GM23338 (cell line): ENCODE measurements around the gene MYO5C. TPM values are rescaled to one million over a fixed set of nuclear protein-coding genes. Genes with fewer than 3 reads are reported as not detected.

Experiments used
- ATAC-seq: fragments of 200-7000 bp; cut with Tn5 transposase; 3 replicates; pipeline ENCODE4 v1.9.1; 2020
- DNase-seq: peaks from one replicate; pipeline ENCODE4 v3.0.0-alpha.2; 2015; ENCODE audit warnings: low spot score
- H2AFZ ChIP-seq: fragments of 200-600 bp; sonication (generic); 2 replicates; pipeline ENCODE4 v1.8.0; 2016; ENCODE audit warnings: antibody characterized with exemption, mild to moderate bottlenecking, moderate library complexity
- H3F3A ChIP-seq: fragments of 200-600 bp; sonication (generic); replicated peaks from 2 replicates; pipeline ENCODE4 v1.8.0; 2017; ENCODE audit warnings: antibody characterized with exemption, mixed run types, low read depth
- H3K27ac ChIP-seq: fragments of 200-600 bp; sonication (generic); 2 replicates; pipeline ENCODE4 v1.6.1; 2016; ENCODE audit warnings: low read depth
- H3K27me3 ChIP-seq: fragments of 200-600 bp; sonication (generic); 2 replicates; pipeline ENCODE4 v1.8.0; 2016; ENCODE audit warnings: mild to moderate bottlenecking, mixed run types, moderate library complexity; ENCODE audit not compliant: insufficient read depth
- H3K36me3 ChIP-seq: fragments of 200-600 bp; sonication (generic); 2 replicates; pipeline ENCODE4 v1.8.0; 2016; ENCODE audit warnings: mild to moderate bottlenecking; ENCODE audit not compliant: insufficient read depth
- H3K4me1 ChIP-seq: fragments of 200-600 bp; sonication (generic); 2 replicates; pipeline ENCODE4 v1.8.0; 2016; ENCODE audit warnings: mild to moderate bottlenecking, moderate library complexity; ENCODE audit not compliant: insufficient read depth
- H3K4me2 ChIP-seq: fragments of 200-600 bp; sonication (generic); 2 replicates; pipeline ENCODE4 v1.7.1; 2017; ENCODE audit warnings: mixed run types
- H3K4me3 ChIP-seq: fragments of 200-600 bp; sonication (generic); 2 replicates; pipeline ENCODE4 v1.6.1; 2016; ENCODE audit warnings: mixed run types
- H3K79me2 ChIP-seq: fragments of 200-600 bp; sonication (generic); replicated peaks from 2 replicates; pipeline ENCODE4 v1.8.0; 2017; ENCODE audit warnings: mild to moderate bottlenecking; ENCODE audit not compliant: insufficient read depth
- H3K9me2 ChIP-seq: fragments of 200-600 bp; sonication (generic); 2 replicates; pipeline ENCODE4 v1.8.0; 2017; ENCODE audit not compliant: insufficient read depth
- H4K20me1 ChIP-seq: fragments of 200-600 bp; sonication (generic); replicated peaks from 2 replicates; pipeline ENCODE4 v1.8.0; 2017; ENCODE audit warnings: mild to moderate bottlenecking; ENCODE audit not compliant: insufficient read depth
- H3K27ac Mint-ChIP-seq: 2 replicates; pipeline ENCODE4 v1.8.0; 2020; ENCODE audit warnings: inconsistent platforms, mild to moderate bottlenecking, moderate library complexity, mixed read lengths
- H3K27me3 Mint-ChIP-seq: 3 replicates; pipeline ENCODE4 v1.8.0; 2022; ENCODE audit warnings: low read depth, mild to moderate bottlenecking, moderate library complexity, mixed read lengths, inconsistent platforms; ENCODE audit not compliant: insufficient read depth, poor library complexity
- H3K36me3 Mint-ChIP-seq: 3 replicates; pipeline ENCODE4 v1.8.0; 2021; ENCODE audit warnings: low read depth, mild to moderate bottlenecking, inconsistent platforms, moderate library complexity, mixed read lengths
- H3K4me1 Mint-ChIP-seq: 3 replicates; pipeline ENCODE4 v1.8.0; 2020; ENCODE audit warnings: mild to moderate bottlenecking, inconsistent platforms, mixed read lengths
- H3K4me3 Mint-ChIP-seq: 3 replicates; pipeline ENCODE4 v1.8.0; 2021; ENCODE audit warnings: moderate library complexity, mild to moderate bottlenecking, inconsistent platforms, mixed read lengths
- H3K9me3 Mint-ChIP-seq: 3 replicates; pipeline ENCODE4 v1.8.0; 2020; ENCODE audit warnings: moderate library complexity, mild to moderate bottlenecking, inconsistent platforms, mixed read lengths
- CREB1 ChIP-seq: fragments of 250-450 bp; sonication (Bioruptor Pico); IDR thresholded peaks from 2 replicates; pipeline ENCODE4 v1.5.0; 2020; ENCODE audit warnings: low read depth, mild to moderate bottlenecking, moderate library complexity
- EZH2 ChIP-seq: fragments of 200-600 bp; sonication (generic); IDR thresholded peaks from one replicate; pipeline ENCODE4 v1.8.0; 2017; ENCODE audit warnings: antibody characterized with exemption, mild to moderate bottlenecking, low read depth; ENCODE audit not compliant: unreplicated experiment
- EZH2phosphoT487 ChIP-seq: fragments of 200-600 bp; sonication (generic); IDR thresholded peaks from one replicate; pipeline ENCODE4 v1.8.1; 2018; ENCODE audit warnings: antibody characterized with exemption; ENCODE audit not compliant: unreplicated experiment
- NANOG ChIP-seq: IDR thresholded peaks from 2 replicates; pipeline ENCODE4 v1.6.1; 2016; ENCODE audit warnings: antibody characterized with exemption, borderline replicate concordance
- STAT1 ChIP-seq: IDR thresholded peaks from one replicate; pipeline ENCODE4 v1.6.1; 2016; ENCODE audit warnings: antibody characterized with exemption; ENCODE audit not compliant: unreplicated experiment
- ZNF114 ChIP-seq: fragments of 250-450 bp; sonication (Bioruptor Pico); IDR thresholded peaks from 2 replicates; pipeline ENCODE4 v1.5.0; 2020; ENCODE audit warnings: mild to moderate bottlenecking, moderate library complexity
- ZNF331 ChIP-seq: fragments of 250-450 bp; sonication (Bioruptor Pico); IDR thresholded peaks from 2 replicates; pipeline ENCODE4 v1.5.0; 2020; ENCODE audit warnings: low read depth, mild to moderate bottlenecking, moderate library complexity
- polyA plus RNA-seq: library from polyadenylated mRNA; unstranded; fragments of >200 nt; fragmentation: Nextera tagmentation; extraction: Ambion mirVana; gene quantifications from 2 replicates; pipeline ENCODE4 v1.2.1, GENCODE V29; 2016
- total RNA-seq: library from RNA; depleted of rRNA; stranded (reverse); fragments of >200 nt; shearing (Covaris generic); gene quantifications from 2 replicates; pipeline ENCODE4 v1.2.3, GENCODE V29; 2014
- TF ChIP-seq, protein P1 (sequence below), 2 experiments: fragments of 200-600 bp in 1 of 2; sonication (generic) in 1 of 2; conservative IDR thresholded peaks; 2 replicates each; pipeline versions ENCODE4 v1.5.1 to v1.6.1; 2016 to 2017; ENCODE audit warnings: antibody characterized with exemption in 2 of 2, low read depth in 2 of 2, mild to moderate bottlenecking in 2 of 2, moderate library complexity in 1 of 2
- TF ChIP-seq, protein P2 (sequence below): fragments of 250-450 bp; sonication (Bioruptor Pico); IDR thresholded peaks from 2 replicates; pipeline ENCODE4 v1.5.0; 2020; ENCODE audit warnings: mild to moderate bottlenecking, moderate library complexity

The MYO5C gene
- total and polyA plus RNA-seq, 2 experiments from 2014 or later = 7.9 to 28.8 TPM

DNA sequence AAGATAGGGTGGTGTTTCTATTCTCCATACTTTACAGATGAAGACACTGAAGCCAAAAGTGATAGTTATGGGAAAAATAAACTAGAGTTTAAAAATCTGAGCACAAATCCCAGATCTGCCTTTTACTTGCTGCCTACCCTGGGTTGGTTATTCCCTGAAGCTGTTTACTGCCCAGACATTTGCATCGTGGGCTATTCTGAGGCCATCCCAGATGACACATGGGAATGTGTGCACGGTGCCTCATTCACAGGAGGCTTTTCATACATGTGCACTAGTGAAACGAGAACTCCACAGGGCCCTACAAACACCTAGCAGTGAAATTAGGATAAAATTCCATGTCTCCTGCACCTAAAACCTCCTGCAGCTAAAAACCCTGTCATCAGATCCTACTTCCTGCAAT is 17.5 kb downstream of the MYO5C start:
- no peak overlapping the region for H3K4me3 Mint-ChIP-seq
- peaks cover 26% of the 10 kb centered on the region for H3K36me3 ChIP-seq
- no peaks in the 10 kb centered on the region; the same call in 1 of the 2 replicates for H4K20me1 ChIP-seq
- TF ChIP-seq ZNF331 (CRISPR knock-in tag) (no peak), ZNF114 (CRISPR knock-in tag) (no peak), NANOG (no peak), STAT1 (no peak), EZH2phosphoT487 (no peak), CREB1 (CRISPR knock-in tag) (no peak)
- TF ChIP-seq, protein P1, sequence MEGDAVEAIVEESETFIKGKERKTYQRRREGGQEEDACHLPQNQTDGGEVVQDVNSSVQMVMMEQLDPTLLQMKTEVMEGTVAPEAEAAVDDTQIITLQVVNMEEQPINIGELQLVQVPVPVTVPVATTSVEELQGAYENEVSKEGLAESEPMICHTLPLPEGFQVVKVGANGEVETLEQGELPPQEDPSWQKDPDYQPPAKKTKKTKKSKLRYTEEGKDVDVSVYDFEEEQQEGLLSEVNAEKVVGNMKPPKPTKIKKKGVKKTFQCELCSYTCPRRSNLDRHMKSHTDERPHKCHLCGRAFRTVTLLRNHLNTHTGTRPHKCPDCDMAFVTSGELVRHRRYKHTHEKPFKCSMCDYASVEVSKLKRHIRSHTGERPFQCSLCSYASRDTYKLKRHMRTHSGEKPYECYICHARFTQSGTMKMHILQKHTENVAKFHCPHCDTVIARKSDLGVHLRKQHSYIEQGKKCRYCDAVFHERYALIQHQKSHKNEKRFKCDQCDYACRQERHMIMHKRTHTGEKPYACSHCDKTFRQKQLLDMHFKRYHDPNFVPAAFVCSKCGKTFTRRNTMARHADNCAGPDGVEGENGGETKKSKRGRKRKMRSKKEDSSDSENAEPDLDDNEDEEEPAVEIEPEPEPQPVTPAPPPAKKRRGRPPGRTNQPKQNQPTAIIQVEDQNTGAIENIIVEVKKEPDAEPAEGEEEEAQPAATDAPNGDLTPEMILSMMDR (conservative IDR thresholded peaks at IDR 0.05; ENCODE audit: low read depth in 2 of 2) = no peak
- H3K9me3 Mint-ChIP-seq = no peaks in the 10 kb centered on the region
- no peaks in the 10 kb centered on the region for H3K4me1 ChIP-seq
- H3K27ac ChIP-seq = no peak overlapping the region
- H2AFZ ChIP-seq = no peak overlapping the region
- DNase-seq = no peak
- H3F3A ChIP-seq = no peaks in the 10 kb centered on the region
- no peak overlapping the region for H3K27ac Mint-ChIP-seq
- H3K4me2 ChIP-seq = no peak overlapping the region
- H3K27me3 ChIP-seq = no peaks in the 10 kb centered on the region
- H3K9me2 ChIP-seq = no peaks in the 10 kb centered on the region
- H3K4me1 Mint-ChIP-seq = peaks cover 4% of the 10 kb centered on the region; the same call in 2 of the 3 replicates
- ATAC-seq = no peak
- peaks cover 61% of the 10 kb centered on the region for H3K36me3 Mint-ChIP-seq
- no peaks in the 10 kb centered on the region for H3K79me2 ChIP-seq
- H3K27me3 Mint-ChIP-seq = peaks cover 7% of the 10 kb centered on the region
- no peak overlapping the region for H3K4me3 ChIP-seq

DNA sequence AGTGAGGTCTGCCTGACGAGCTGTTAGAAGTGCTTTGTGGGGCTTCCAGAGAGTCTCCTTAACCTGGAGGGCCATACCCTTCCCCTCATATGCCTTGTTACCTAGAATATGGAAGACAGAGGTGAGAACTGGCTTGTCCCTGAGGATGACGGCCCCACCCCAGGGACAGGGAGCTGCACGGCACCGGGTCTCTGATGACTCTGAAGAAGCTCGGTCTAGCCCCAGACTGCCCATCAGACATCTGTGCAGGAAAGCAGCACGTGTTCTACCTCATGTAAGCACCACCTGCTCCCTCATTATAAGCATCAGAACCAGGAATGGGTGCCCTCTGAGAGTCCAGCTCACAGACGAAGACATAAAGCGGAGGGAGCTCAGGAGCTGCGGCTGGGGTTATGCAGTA is 18.0 kb downstream of the MYO5C start:
- no peak overlapping the region for H3K27ac ChIP-seq
- peaks cover 26% of the 10 kb centered on the region for H3K36me3 ChIP-seq
- no peak for DNase-seq
- H3K9me2 ChIP-seq = no peaks in the 10 kb centered on the region
- no peak overlapping the region for H3K4me3 ChIP-seq
- peaks cover 4% of the 10 kb centered on the region; the same call in 2 of the 3 replicates for H3K4me1 Mint-ChIP-seq
- H3K27me3 ChIP-seq = no peaks in the 10 kb centered on the region
- no peak for ATAC-seq
- no peak overlapping the region for H3K27ac Mint-ChIP-seq
- no peaks in the 10 kb centered on the region for H3K9me3 Mint-ChIP-seq
- H3K4me2 ChIP-seq = no peak overlapping the region
- no peak overlapping the region for H2AFZ ChIP-seq
- H3K27me3 Mint-ChIP-seq = peaks cover 7% of the 10 kb centered on the region
- H3K4me3 Mint-ChIP-seq = no peak overlapping the region
- no peaks in the 10 kb centered on the region; the same call in 1 of the 2 replicates for H4K20me1 ChIP-seq
- no peaks in the 10 kb centered on the region for H3K79me2 ChIP-seq
- no peaks in the 10 kb centered on the region for H3F3A ChIP-seq
- H3K36me3 Mint-ChIP-seq = peaks cover 60% of the 10 kb centered on the region
- H3K4me1 ChIP-seq = no peaks in the 10 kb centered on the region
- no peak for TF ChIP-seq ZNF114 (CRISPR knock-in tag)
- TF ChIP-seq CREB1 (CRISPR knock-in tag) = no peak
- TF ChIP-seq, protein P1 (conservative IDR thresholded peaks at IDR 0.05; ENCODE audit: low read depth in 2 of 2) = no peak
- no peak for TF ChIP-seq EZH2
- TF ChIP-seq, protein P2, sequence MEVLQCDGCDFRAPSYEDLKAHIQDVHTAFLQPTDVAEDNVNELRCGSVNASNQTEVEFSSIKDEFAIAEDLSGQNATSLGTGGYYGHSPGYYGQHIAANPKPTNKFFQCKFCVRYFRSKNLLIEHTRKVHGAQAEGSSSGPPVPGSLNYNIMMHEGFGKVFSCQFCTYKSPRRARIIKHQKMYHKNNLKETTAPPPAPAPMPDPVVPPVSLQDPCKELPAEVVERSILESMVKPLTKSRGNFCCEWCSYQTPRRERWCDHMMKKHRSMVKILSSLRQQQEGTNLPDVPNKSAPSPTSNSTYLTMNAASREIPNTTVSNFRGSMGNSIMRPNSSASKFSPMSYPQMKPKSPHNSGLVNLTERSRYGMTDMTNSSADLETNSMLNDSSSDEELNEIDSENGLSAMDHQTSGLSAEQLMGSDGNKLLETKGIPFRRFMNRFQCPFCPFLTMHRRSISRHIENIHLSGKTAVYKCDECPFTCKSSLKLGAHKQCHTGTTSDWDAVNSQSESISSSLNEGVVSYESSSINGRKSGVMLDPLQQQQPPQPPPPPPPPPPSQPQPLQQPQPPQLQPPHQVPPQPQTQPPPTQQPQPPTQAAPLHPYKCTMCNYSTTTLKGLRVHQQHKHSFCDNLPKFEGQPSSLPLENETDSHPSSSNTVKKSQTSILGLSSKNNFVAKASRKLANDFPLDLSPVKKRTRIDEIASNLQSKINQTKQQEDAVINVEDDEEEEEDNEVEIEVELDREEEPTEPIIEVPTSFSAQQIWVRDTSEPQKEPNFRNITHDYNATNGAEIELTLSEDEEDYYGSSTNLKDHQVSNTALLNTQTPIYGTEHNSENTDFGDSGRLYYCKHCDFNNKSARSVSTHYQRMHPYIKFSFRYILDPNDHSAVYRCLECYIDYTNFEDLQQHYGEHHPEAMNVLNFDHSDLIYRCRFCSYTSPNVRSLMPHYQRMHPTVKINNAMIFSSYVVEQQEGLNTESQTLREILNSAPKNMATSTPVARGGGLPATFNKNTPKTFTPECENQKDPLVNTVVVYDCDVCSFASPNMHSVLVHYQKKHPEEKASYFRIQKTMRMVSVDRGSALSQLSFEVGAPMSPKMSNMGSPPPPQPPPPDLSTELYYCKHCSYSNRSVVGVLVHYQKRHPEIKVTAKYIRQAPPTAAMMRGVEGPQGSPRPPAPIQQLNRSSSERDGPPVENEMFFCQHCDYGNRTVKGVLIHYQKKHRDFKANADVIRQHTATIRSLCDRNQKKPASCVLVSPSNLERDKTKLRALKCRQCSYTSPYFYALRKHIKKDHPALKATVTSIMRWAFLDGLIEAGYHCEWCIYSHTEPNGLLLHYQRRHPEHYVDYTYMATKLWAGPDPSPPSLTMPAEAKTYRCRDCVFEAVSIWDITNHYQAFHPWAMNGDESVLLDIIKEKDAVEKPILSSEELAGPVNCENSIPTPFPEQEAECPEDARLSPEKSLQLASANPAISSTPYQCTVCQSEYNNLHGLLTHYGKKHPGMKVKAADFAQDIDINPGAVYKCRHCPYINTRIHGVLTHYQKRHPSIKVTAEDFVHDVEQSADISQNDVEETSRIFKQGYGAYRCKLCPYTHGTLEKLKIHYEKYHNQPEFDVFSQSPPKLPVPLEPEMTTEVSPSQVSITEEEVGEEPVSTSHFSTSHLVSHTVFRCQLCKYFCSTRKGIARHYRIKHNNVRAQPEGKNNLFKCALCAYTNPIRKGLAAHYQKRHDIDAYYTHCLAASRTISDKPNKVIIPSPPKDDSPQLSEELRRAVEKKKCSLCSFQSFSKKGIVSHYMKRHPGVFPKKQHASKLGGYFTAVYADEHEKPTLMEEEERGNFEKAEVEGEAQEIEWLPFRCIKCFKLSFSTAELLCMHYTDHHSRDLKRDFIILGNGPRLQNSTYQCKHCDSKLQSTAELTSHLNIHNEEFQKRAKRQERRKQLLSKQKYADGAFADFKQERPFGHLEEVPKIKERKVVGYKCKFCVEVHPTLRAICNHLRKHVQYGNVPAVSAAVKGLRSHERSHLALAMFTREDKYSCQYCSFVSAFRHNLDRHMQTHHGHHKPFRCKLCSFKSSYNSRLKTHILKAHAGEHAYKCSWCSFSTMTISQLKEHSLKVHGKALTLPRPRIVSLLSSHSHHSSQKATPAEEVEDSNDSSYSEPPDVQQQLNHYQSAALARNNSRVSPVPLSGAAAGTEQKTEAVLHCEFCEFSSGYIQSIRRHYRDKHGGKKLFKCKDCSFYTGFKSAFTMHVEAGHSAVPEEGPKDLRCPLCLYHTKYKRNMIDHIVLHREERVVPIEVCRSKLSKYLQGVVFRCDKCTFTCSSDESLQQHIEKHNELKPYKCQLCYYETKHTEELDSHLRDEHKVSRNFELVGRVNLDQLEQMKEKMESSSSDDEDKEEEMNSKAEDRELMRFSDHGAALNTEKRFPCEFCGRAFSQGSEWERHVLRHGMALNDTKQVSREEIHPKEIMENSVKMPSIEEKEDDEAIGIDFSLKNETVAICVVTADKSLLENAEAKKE = no peak
- no peak for TF ChIP-seq STAT1
- TF ChIP-seq ZNF331 (CRISPR knock-in tag) = no peak
- no peak for TF ChIP-seq NANOG
